ENCODE measurements around the gene RAP1A.
"Not testable (repeated sequence)": the region's sequence is repeated elsewhere in the genome, so short reads cannot be mapped to it uniquely, and the experiment has no call there.

RAP1A gene

GRCh38 chr1:111664652-111665051 is 45.1 kb downstream of the RAP1A start:
- DNase-seq (ENCODE audit: low read depth in 2 of 2) = no peak

GRCh38 chr1:111665497-111665896 is 45.9 kb downstream of the RAP1A start:
- no peak for DNase-seq (ENCODE audit: low read depth in 2 of 2)

GRCh38 chr1:111666828-111667227 is 47.2 kb downstream of the RAP1A start:
- no peak for DNase-seq (ENCODE audit: low read depth in 2 of 2)

GRCh38 chr1:111669268-111669667 is 49.7 kb downstream of the RAP1A start:
- DNase-seq (ENCODE audit: low read depth in 2 of 2) = no peak

- DNase-seq (ENCODE audit: low read depth in 2 of 2) = no peak
Observed at GRCh38 chr1:111671852-111672251, 52.3 kb downstream of the RAP1A start.

GRCh38 chr1:111672331-111672730 is 52.7 kb downstream of the RAP1A start:
- no peak for DNase-seq (ENCODE audit: low read depth in 2 of 2)

GRCh38 chr1:111677604-111678003 is 58.0 kb downstream of the RAP1A start:
- DNase-seq (ENCODE audit: low read depth in 2 of 2) = no peak

- no peak for DNase-seq (ENCODE audit: low read depth in 2 of 2)
Observed at GRCh38 chr1:111679541-111679940, 60.0 kb downstream of the RAP1A start.

- not testable (repeated sequence) for DNase-seq (ENCODE audit: low read depth in 2 of 2)
Observed at GRCh38 chr1:111680212-111680800, 60.7 kb downstream of the RAP1A start.

GRCh38 chr1:111685293-111686153 is 65.9 kb downstream of the RAP1A start:
- not testable (repeated sequence) for DNase-seq (ENCODE audit: low read depth in 2 of 2)

- DNase-seq (ENCODE audit: low read depth in 2 of 2) = no peak
Observed at GRCh38 chr1:111690306-111690617, 70.7 kb downstream of the RAP1A start.

GRCh38 chr1:111691886-111692285 is 72.3 kb downstream of the RAP1A start:
- no peak for DNase-seq (ENCODE audit: low read depth in 2 of 2)

GRCh38 chr1:111695801-111696200 is 76.2 kb downstream of the RAP1A start:
- DNase-seq (ENCODE audit: low read depth in 2 of 2) = no peak

GRCh38 chr1:111696330-111696729 is 76.7 kb downstream of the RAP1A start:
- no peak for DNase-seq (ENCODE audit: low read depth in 2 of 2)

GRCh38 chr1:111699268-111699667 is 79.7 kb downstream of the RAP1A start:
- no peak for DNase-seq (ENCODE audit: low read depth in 2 of 2)

GRCh38 chr1:111702504-111703050 is 83.0 kb downstream of the RAP1A start:
- no peak for DNase-seq (ENCODE audit: low read depth in 2 of 2)

GRCh38 chr1:111704240-111704639 is 84.7 kb downstream of the RAP1A start:
- no peak for DNase-seq (ENCODE audit: low read depth in 2 of 2)

GRCh38 chr1:111704776-111705175 is 85.2 kb downstream of the RAP1A start:
- no peak for DNase-seq (ENCODE audit: low read depth in 2 of 2)

- no peak for DNase-seq (ENCODE audit: low read depth in 2 of 2)
Observed at GRCh38 chr1:111705841-111706240, 86.3 kb downstream of the RAP1A start.

- no peak for DNase-seq (ENCODE audit: low read depth in 2 of 2)
Observed at GRCh38 chr1:111706921-111707320, 87.3 kb downstream of the RAP1A start.

GRCh38 chr1:111707906-111708305 is 88.3 kb downstream of the RAP1A start:
- DNase-seq (ENCODE audit: low read depth in 2 of 2) = no peak

GRCh38 chr1:111709986-111710385 is 90.4 kb downstream of the RAP1A start:
- no peak for DNase-seq (ENCODE audit: low read depth in 2 of 2)

- no peak for DNase-seq (ENCODE audit: low read depth in 2 of 2)
Observed at GRCh38 chr1:111716333-111716732, 96.7 kb downstream of the RAP1A start.

Measured in stimulated activated CD8-positive, alpha-beta memory T cell treated with anti-CD3 and anti-CD28 coated beads, Interleukin-15, amount 100 ng/mL, for 4 hours (primary cell).